Measurements from ENCODE around the gene ZBTB22.
A peak's percentile ranks its signal among the peaks of the same experiment; 100 is the strongest.

The ZBTB22 gene

GRCh38 chr6:33314515-33314942 is 3.0 kb downstream of the ZBTB22 start:
- no peak for TF ChIP-seq ZFX (IDR thresholded peaks at IDR 0.05; ENCODE audit: borderline replicate concordance)
- TF ChIP-seq CTCF (IDR thresholded peaks at IDR 0.05) = no peak
- H3K27ac ChIP-seq = peak overlapping the region; percentile 98

GRCh38 chr6:33313709-33314514 is 3.6 kb downstream of the ZBTB22 start, which contains the start of gene TAPBP:
TAPBP (minus strand) TSS chr6:33314078; CDS start chr6:33314041, 37 bp downstream.
- peak within 1 kb of the TSS; percentile 98 for H3K27ac ChIP-seq

DNA sequence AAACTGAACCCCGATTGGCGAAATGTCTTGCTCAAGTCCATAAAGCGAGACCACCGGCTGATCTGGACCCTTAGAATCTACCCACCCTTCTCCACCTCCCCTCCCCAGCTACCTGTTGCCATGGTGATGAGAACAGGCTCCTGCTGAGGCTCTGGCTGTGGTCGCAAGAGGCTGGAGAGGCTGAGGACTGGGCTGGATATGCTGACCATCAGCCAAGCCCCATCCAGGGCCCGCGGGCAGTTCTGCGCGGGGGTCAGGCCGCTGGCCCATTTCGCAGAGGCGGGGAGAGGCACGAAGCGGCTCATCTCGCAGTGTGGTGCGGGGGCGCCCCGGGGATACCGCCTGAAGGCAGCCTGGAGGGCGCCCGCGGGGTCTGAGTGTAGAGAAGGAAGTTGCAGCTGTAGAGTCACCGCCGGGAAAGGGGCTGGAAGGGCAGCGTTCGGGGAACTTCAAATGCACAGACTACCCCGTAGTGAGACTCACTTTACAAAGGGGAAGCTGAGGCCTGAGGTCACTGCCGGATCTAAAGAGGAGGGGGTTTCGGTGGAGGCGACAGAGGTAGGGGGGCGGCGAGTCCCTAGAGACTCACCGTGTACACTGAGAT is 4.3 kb downstream of the ZBTB22 start:
- peak overlapping the region; percentile 98 for H3K27ac ChIP-seq
- TF ChIP-seq ZFX (IDR thresholded peaks at IDR 0.05; ENCODE audit: borderline replicate concordance) (no peak), CTCF (IDR thresholded peaks at IDR 0.05) (no peak)

More at GRCh38 chr6:33313709-33314514, 3.6 kb downstream of the ZBTB22 start, which contains the start of gene TAPBP:
- TF ChIP-seq CTCF (IDR thresholded peaks at IDR 0.05) (no peak), ZFX (IDR thresholded peaks at IDR 0.05; ENCODE audit: borderline replicate concordance) (no peak)

DNA sequence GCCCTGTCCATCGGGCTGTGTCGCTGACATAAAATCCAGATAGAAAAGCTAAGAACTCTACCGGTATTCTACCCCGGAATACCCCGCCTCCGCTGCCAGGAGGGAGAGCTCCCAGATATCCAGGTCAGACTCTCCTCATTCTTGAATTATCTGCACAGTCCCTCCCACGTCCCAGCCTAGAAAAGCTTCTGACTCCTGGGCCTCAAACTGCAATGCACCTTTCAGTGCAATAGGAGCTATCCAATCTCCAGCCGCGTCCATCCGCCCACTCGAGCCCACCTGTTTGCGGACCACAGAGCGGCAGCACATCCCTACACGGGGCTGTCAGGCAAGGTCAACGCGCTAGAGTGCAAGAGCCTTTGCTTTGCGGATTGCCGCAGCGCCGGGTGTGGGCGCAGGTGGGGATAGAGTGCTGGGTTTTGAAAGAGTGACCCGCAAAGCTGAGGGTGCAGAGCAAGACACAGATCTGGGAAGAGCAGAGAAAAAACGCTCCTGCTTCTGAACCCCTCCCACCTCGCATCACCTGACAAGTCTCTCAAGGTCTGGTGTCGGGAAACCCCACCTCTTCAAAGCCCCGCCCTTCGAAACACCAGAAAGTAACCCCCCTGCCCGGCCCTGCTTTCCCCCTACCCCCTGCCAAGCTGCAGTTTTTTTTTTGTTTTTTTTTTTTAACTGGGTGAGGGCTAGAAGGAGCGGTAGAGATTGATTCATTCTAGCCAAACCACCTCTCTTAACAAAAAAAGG is 5.0 kb downstream of the ZBTB22 start:
- TF ChIP-seq CTCF (IDR thresholded peaks at IDR 0.05) (no peak), ZFX (IDR thresholded peaks at IDR 0.05; ENCODE audit: borderline replicate concordance) (no peak)
- peak overlapping the region; percentile 98 for H3K27ac ChIP-seq

DNA sequence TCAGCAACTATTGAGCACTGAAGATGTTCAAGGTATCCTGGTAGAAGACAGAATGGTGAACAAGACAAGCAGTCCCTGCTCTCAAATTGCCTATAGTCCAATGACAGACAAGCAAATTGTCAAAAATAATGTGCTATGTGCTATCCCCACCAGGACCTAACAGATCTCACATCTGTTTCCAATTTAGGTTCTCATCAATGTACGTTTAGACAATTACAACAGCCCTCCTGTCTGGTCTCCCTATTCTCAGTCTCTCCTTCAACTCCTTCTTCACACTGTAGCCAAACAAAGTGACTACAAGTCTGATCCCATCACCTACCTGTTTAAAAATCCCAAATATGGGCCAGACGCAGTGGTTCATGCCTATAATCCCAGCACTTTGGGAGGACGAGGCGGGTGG is 11.2 kb downstream of the ZBTB22 start:
- TF ChIP-seq ZFX (IDR thresholded peaks at IDR 0.05; ENCODE audit: borderline replicate concordance) (no peak), CTCF (IDR thresholded peaks at IDR 0.05) (no peak)

GRCh38 chr6:33305052-33305451 is 12.5 kb downstream of the ZBTB22 start:
- TF ChIP-seq CTCF (IDR thresholded peaks at IDR 0.05) (no peak), ZFX (IDR thresholded peaks at IDR 0.05; ENCODE audit: borderline replicate concordance) (no peak)
- H3K27ac ChIP-seq = no peak overlapping the region

More for the DNA sequence above, 11.2 kb downstream of the ZBTB22 start:
- 0 out of 2 replicates have a peak overlapping the region, but pooled peaks have one; percentile 12 for H3K27ac ChIP-seq

Measured in 22Rv1 (cell line).